HEK293 (cell line): ENCODE measurements around the gene MED25.
A peak's percentile ranks its signal among the peaks of the same experiment; 100 is the strongest.

Experiments used
- CTCF ChIA-PET: fragments of 350-600 bp; formaldehyde crosslinking; extraction: SDS; loops from one replicate; lab custom pipeline; 2021; ENCODE audit warnings: antibody characterized with exemption; lab: Yijun Ruan, JAX
- POLR2A ChIA-PET: fragments of 300-600 bp; formaldehyde crosslinking; extraction: SDS; loops from one replicate; lab custom pipeline; 2020; ENCODE audit warnings: antibody characterized with exemption, inconsistent platforms; lab: Yijun Ruan, JAX
- H3K27ac ChIP-seq: fragments of 200-500 bp; sonication (Bioruptor generic); 2 replicates; pipeline ENCODE4 v1.5.1; 2014; ENCODE audit warnings: low read depth, low read length, control low read depth, inconsistent platforms; ENCODE audit errors: extremely low read depth
- H3K36me3 ChIP-seq, 2 experiments: fragments of 200-500 bp in 1 of 2; sonication (Bioruptor generic) in 1 of 2; 1 replicate in 1 of 2; 2 replicates in 1 of 2; pipeline ENCODE4 v1.5.1; 2014 to 2017; ENCODE audit warnings: inconsistent platforms in 2 of 2, low read length in 2 of 2; ENCODE audit not compliant: control insufficient read depth in 2 of 2, insufficient read depth in 1 of 2
- H3K4me1 ChIP-seq: fragments of 200-500 bp; sonication (Bioruptor generic); 2 replicates; pipeline ENCODE4 v1.5.1; 2014; ENCODE audit warnings: mild to moderate bottlenecking, low read length, inconsistent platforms; ENCODE audit not compliant: control insufficient read depth, insufficient read depth
- H3K4me3 ChIP-seq: 2 replicates; pipeline ENCODE4 v1.5.1; 2011; ENCODE audit warnings: low read depth, mild to moderate bottlenecking, control low read depth, low read length, moderate library complexity
- H3K9me3 ChIP-seq: fragments of 200-500 bp; sonication (Bioruptor generic); 2 replicates; pipeline ENCODE4 v1.5.1; 2014; ENCODE audit warnings: low read depth, low read length, inconsistent platforms; ENCODE audit not compliant: control insufficient read depth, insufficient read depth
- CTCF ChIP-seq: fragments of 450-650 bp; formaldehyde crosslinking; IDR thresholded peaks from 2 replicates; pipeline ENCODE4 v1.5.1; 2016; ENCODE audit warnings: missing biosample characterization, missing genetic modification characterization
- HOXA7 ChIP-seq: sonication (generic); formaldehyde crosslinking; IDR thresholded peaks from 2 replicates; pipeline ENCODE4 v1.8.1; 2022; ENCODE audit warnings: missing genetic modification reagents, borderline replicate concordance
- PATZ1 ChIP-seq: fragments of 450-650 bp; formaldehyde crosslinking; IDR thresholded peaks from 2 replicates; pipeline ENCODE4 v1.5.1; 2016; ENCODE audit warnings: missing biosample characterization, missing genetic modification characterization
- YY1 ChIP-seq: fragments of 450-650 bp; formaldehyde crosslinking; IDR thresholded peaks from 2 replicates; pipeline ENCODE4 v1.5.1; 2018; ENCODE audit warnings: missing biosample characterization, missing genetic modification characterization
- ZBTB11 ChIP-seq: fragments of 450-650 bp; formaldehyde crosslinking; conservative IDR thresholded peaks from 2 replicates; pipeline ENCODE4 v1.5.1; 2016; ENCODE audit warnings: low read depth, missing biosample characterization, missing genetic modification characterization
- ZBTB49 ChIP-seq: fragments of 450-650 bp; formaldehyde crosslinking; IDR thresholded peaks from 2 replicates; pipeline ENCODE4 v1.5.1; 2016; ENCODE audit warnings: missing biosample characterization, missing genetic modification characterization, low read depth
- ZBTB8A ChIP-seq: fragments of 450-650 bp; formaldehyde crosslinking; IDR thresholded peaks from 2 replicates; pipeline ENCODE4 v1.5.1; 2016; ENCODE audit warnings: missing biosample characterization, missing genetic modification characterization
- ZFHX2 ChIP-seq: fragments of 450-650 bp; formaldehyde crosslinking; conservative IDR thresholded peaks from 2 replicates; pipeline ENCODE4 v1.5.1; 2016; ENCODE audit warnings: missing biosample characterization, missing genetic modification characterization
- ZFP37 ChIP-seq: fragments of 450-650 bp; formaldehyde crosslinking; IDR thresholded peaks from 2 replicates; pipeline ENCODE4 v1.5.1; 2016; ENCODE audit warnings: missing biosample characterization, missing genetic modification characterization
- ZNF174 ChIP-seq: fragments of 450-650 bp; formaldehyde crosslinking; IDR thresholded peaks from 2 replicates; pipeline ENCODE4 v1.5.0; 2017; ENCODE audit warnings: missing biosample characterization, mild to moderate bottlenecking, missing genetic modification characterization
- ZNF26 ChIP-seq: fragments of 450-650 bp; formaldehyde crosslinking; IDR thresholded peaks from 2 replicates; pipeline ENCODE4 v1.5.1; 2016; ENCODE audit warnings: missing biosample characterization, missing genetic modification characterization
- ZNF324 ChIP-seq: fragments of 450-650 bp; formaldehyde crosslinking; IDR thresholded peaks from 2 replicates; pipeline ENCODE4 v1.5.1; 2016; ENCODE audit warnings: missing biosample characterization, missing genetic modification characterization
- ZNF37A ChIP-seq: fragments of 450-650 bp; IDR thresholded peaks from 2 replicates; pipeline ENCODE4 v1.5.1; 2018; ENCODE audit warnings: missing biosample characterization, missing genetic modification characterization
- ZNF585B ChIP-seq: fragments of 450-650 bp; formaldehyde crosslinking; IDR thresholded peaks from 2 replicates; pipeline ENCODE4 v1.5.1; 2016; ENCODE audit warnings: missing biosample characterization, missing genetic modification characterization
- ZNF664 ChIP-seq: fragments of 450-650 bp; formaldehyde crosslinking; IDR thresholded peaks from 2 replicates; pipeline ENCODE4 v1.5.1; 2016; ENCODE audit warnings: missing biosample characterization, missing genetic modification characterization
- ZNF837 ChIP-seq: fragments of 450-650 bp; formaldehyde crosslinking; IDR thresholded peaks from 2 replicates; pipeline ENCODE4 v1.5.1; 2016; ENCODE audit warnings: missing biosample characterization, missing genetic modification characterization
- ZXDB ChIP-seq: fragments of 450-650 bp; formaldehyde crosslinking; IDR thresholded peaks from 2 replicates; pipeline ENCODE4 v1.5.1; 2016; ENCODE audit warnings: missing biosample characterization, missing genetic modification characterization

MED25 gene

GRCh38 chr19:49824662-49825061, 6.6 kb downstream of the MED25 start:
- peak; percentile 72 for TF ChIP-seq ZNF585B
- no peak for TF ChIP-seq ZNF26
- Histone ChIP-seq H3K27ac (no peak overlapping the region), H3K4me1 (peaks cover 11% of the 10 kb centered on the region), H3K4me3 (no peak overlapping the region), H3K36me3 (peaks cover 32 to 60% of the 10 kb centered on the region in 2 experiments), H3K9me3 (no peaks in the 10 kb centered on the region)
- POLR2A ChIA-PET = interaction anchor here (0.7 to 1.2 kb wide), 2 partner anchors 8 to 12 kb away, joined by 5 to 8 read pairs; partner anchors contain the start of gene FUZ
- CTCF ChIA-PET = interaction anchor here (0.7 kb wide), 1 partner anchor 54 kb away, joined by 3 read pairs; no protein-coding TSS in a partner anchor

- Histone ChIP-seq H3K4me1 (no peaks in the 10 kb centered on the region; the same call in 1 of the 2 replicates), H3K36me3 (peaks cover 21 to 74% of the 10 kb centered on the region in 2 experiments; a peak in 2 of 3 replicates), H3K4me3 (no peak overlapping the region), H3K27ac (no peak overlapping the region), H3K9me3 (no peaks in the 10 kb centered on the region)
- TF ChIP-seq ZNF174 = no peak
- no peak for TF ChIP-seq CTCF (tag by site-specific recombination)
- TF ChIP-seq ZXDB (tag by site-specific recombination) = no peak
- CTCF ChIA-PET = no interaction called here
- POLR2A ChIA-PET = interaction anchor here (1.5 kb wide), 1 partner anchor 8 kb away, joined by 6 read pairs; no protein-coding TSS in a partner anchor
Observed at GRCh38 chr19:49827034-49827433, 8.9 kb downstream of the MED25 start.

- Histone ChIP-seq H3K9me3 (no peaks in the 10 kb centered on the region), H3K4me1 (no peaks in the 10 kb centered on the region; the same call in 1 of the 2 replicates), H3K36me3 (peaks cover 14 to 78% of the 10 kb centered on the region in 2 experiments; a peak in 2 of 3 replicates), H3K27ac (no peak overlapping the region), H3K4me3 (no peak overlapping the region)
- ChIA-PET CTCF (interaction anchor here (0.6 kb wide), 1 partner anchor 1643 kb away, joined by 3 read pairs; no protein-coding TSS in a partner anchor), POLR2A (no interaction called here)
- TF ChIP-seq PATZ1 (tag by site-specific recombination) (no peak), ZNF664 (tag by site-specific recombination) (no peak), ZNF324 (no peak), HOXA7 (no peak), ZBTB8A (tag by site-specific recombination) (no peak), YY1 (tag by site-specific recombination) (no peak), ZFHX2 (tag by site-specific recombination) (no peak), ZFP37 (tag by site-specific recombination) (no peak), ZBTB11 (tag by site-specific recombination) (no peak), ZNF837 (no peak), ZNF37A (no peak), ZBTB49 (no peak)
Observed at GRCh38 chr19:49829200-49829599, 11.1 kb downstream of the MED25 start.
